GOT3 (cell line): ENCODE results near the gene LMF2.
"Not testable (repeated sequence)": the region's sequence is repeated elsewhere in the genome, so short reads cannot be mapped to it uniquely, and the experiment has no call there.

ENCODE experiments used
- DNase-seq: peaks from one replicate; lab custom pipeline; 2025; ENCODE audit warnings: mixed read lengths; lab: John Stamatoyannopoulos, UW

LMF2 gene

GRCh38 chr22:50523806-50524675 lies 16.5 kb upstream of the LMF2 start:
- DNase-seq: no peak

GRCh38 chr22:50523458-50523805 lies 15.9 kb upstream of the LMF2 start:
- DNase-seq: no peak

GRCh38 chr22:50522806-50523438 lies 15.4 kb upstream of the LMF2 start:
- no peak for DNase-seq

- DNase-seq: no peak
These were observed 14.8 kb upstream of the LMF2 start for GRCh38 chr22:50522208-50522805.

GRCh38 chr22:50521710-50522109 lies 14.2 kb upstream of the LMF2 start:
- DNase-seq: no peak

- DNase-seq: no peak
These were observed 13.4 kb upstream of the LMF2 start for GRCh38 chr22:50520826-50521453.

GRCh38 chr22:50520184-50520583 lies 12.7 kb upstream of the LMF2 start:
- not testable (repeated sequence) for DNase-seq

- DNase-seq: no peak
These were observed 11.6 kb upstream of the LMF2 start for GRCh38 chr22:50519151-50519550.

GRCh38 chr22:50518606-50519005 lies 11.1 kb upstream of the LMF2 start:
- DNase-seq: no peak

GRCh38 chr22:50517495-50518260 lies 10.2 kb upstream of the LMF2 start:
- no peak for DNase-seq

- no peak for DNase-seq
These were observed 9.4 kb upstream of the LMF2 start for GRCh38 chr22:50516891-50517290.

GRCh38 chr22:50516068-50516467 lies 8.6 kb upstream of the LMF2 start:
- no peak for DNase-seq

- DNase-seq: no peak
These were observed 5.7 kb upstream of the LMF2 start for GRCh38 chr22:50513175-50513574.

- DNase-seq: no peak
These were observed 1.4 kb upstream of the LMF2 start for GRCh38 chr22:50508897-50509296.

GRCh38 chr22:50507991-50508884 lies 736 bp upstream of the LMF2 start, which contains the start of gene NCAPH2:
Gene NCAPH2 (plus strand): TSS chr22:50508224. CDS start chr22:50508338, 114 bp downstream.
- DNase-seq: peak; percentile 98

- no peak for DNase-seq
These were observed 686 bp downstream of the LMF2 start for GRCh38 chr22:50506611-50507420.

GRCh38 chr22:50505776-50506610 lies 1.5 kb downstream of the LMF2 start:
- no peak for DNase-seq

- no peak for DNase-seq
These were observed 2.2 kb downstream of the LMF2 start for GRCh38 chr22:50505276-50505775.
